ENCODE measurements around the gene WNT6. TPM values are rescaled to one million over a fixed set of nuclear protein-coding genes. Genes with fewer than 3 reads are reported as not detected.

WNT6 gene
- total RNA-seq, 1 donor from 2014 or later, result not detected

DNA sequence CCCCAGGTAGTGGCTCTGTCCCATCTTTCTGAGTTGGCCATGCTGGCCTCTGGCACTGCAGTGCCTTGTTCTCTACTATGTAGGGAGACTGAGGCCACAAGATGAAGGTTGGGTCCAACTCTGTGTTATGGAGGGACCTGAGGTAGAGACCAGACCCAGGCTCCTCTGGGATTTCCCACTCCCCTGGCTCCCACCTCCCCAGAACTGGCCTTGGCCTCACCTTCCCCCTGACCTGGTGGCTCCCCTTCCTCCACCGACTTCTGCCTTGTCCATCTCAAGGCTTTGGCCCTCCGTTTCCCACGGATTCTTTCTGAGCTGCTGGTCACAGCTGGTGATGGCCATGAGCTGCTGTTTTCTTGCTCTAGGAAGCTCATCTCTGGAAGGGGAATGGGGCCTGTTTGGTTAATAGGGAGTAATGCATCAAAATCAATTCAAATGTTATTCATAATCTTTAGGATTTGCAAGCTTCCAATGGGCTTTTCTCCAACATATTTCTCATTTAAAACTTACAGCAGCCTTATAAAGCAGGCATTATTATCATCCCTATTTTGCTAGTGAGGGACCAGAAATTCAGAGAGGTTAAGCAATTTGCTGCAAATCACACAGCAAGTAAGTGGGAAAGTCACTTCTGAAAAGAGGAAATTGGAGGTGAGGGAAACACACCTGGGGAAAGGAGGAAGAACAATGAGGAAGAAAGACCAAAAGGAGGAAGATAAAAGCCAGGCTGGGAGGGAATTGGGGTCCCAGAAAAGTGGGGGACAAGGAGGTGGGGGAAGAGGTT, 28.9 kb upstream of the WNT6 start:
- intact Hi-C loops (cut with DNase I), result no loop called here
- TF ChIP-seq, protein P1, sequence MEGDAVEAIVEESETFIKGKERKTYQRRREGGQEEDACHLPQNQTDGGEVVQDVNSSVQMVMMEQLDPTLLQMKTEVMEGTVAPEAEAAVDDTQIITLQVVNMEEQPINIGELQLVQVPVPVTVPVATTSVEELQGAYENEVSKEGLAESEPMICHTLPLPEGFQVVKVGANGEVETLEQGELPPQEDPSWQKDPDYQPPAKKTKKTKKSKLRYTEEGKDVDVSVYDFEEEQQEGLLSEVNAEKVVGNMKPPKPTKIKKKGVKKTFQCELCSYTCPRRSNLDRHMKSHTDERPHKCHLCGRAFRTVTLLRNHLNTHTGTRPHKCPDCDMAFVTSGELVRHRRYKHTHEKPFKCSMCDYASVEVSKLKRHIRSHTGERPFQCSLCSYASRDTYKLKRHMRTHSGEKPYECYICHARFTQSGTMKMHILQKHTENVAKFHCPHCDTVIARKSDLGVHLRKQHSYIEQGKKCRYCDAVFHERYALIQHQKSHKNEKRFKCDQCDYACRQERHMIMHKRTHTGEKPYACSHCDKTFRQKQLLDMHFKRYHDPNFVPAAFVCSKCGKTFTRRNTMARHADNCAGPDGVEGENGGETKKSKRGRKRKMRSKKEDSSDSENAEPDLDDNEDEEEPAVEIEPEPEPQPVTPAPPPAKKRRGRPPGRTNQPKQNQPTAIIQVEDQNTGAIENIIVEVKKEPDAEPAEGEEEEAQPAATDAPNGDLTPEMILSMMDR (IDR thresholded peaks at IDR 0.05), result no peak
- Histone ChIP-seq H3K4me1 (no peaks in the 10 kb centered on the region), H3K27ac (no peak overlapping the region), H3K27me3 (no peaks in the 10 kb centered on the region), H3K36me3 (no peaks in the 10 kb centered on the region), H3K4me3 (no peak overlapping the region), H3K9me3 (no peaks in the 10 kb centered on the region)
- ATAC-seq (no peak), DNase-seq (no peak)

DNA sequence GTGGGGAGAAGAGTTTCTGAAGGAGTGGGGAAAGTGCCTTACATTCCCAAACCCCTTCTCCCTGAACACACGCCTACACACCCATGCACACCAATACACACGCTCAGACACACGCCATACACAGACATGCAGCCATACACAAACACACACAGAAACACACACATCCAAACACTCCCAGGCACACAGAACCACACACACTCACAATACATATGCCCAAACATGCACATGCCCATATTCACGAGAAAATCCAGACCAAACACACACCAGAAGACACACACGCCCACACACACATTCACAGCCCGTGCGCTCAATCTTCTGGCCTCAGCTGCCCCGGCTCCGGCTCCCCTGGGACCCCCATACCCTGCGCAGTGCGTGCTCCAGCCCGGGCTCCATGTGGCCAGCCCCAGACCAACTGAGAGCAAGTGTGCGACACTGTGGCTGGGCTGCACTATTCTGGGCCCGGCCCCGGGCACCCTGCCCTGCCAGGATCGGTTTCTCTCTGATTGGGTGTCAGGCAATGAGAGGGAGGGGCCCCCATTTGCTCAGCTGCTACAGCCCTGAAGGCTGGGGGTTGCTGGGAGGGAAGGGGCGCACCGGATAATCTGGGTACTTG, 28.1 kb upstream of the WNT6 start, which contains the start of gene PRKAG3:
Gene PRKAG3, minus strand, starts transcription at position 426 of the 613 bp plus-strand sequence.
- Histone ChIP-seq H3K4me1 (no peaks in the 10 kb centered on the region), H3K27me3 (no peaks in the 10 kb centered on the region), H3K36me3 (no peaks in the 10 kb centered on the region), H3K27ac (no peak within 1 kb of the TSS), H3K9me3 (no peaks in the 10 kb centered on the region), H3K4me3 (no peak within 1 kb of the TSS)
- intact Hi-C loops (cut with DNase I), result no loop called here
- TF ChIP-seq, protein P1 (IDR thresholded peaks at IDR 0.05), result no peak
- ATAC-seq (no peak), DNase-seq (no peak)

DNA sequence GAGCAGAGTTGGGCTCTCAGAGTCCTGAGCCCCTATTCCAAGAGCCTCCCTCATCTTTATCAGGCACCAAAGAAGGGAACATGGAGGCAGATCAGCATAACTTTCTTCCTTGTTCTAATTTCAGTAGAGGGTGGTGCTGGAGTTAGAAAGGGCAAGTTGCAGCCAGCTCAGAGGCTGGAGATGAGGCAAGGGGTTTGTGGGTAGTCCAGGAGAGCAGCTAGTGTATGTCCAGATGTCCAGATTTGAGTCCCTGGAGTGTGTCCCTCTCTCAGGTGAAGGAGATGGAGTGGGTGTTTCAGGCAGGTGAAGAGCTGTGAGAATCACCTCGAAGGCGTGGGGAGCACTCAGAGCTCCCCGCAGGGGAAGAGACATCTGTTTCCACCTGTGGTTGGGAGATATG, 27.5 kb upstream of the WNT6 start:
- no peak for DNase-seq
- no peak overlapping the region for H3K27ac ChIP-seq
- H3K9me3 ChIP-seq, result no peaks in the 10 kb centered on the region
- TF ChIP-seq, protein P1 (IDR thresholded peaks at IDR 0.05), result no peak
- intact Hi-C loops (cut with DNase I), result no loop called here
- no peak overlapping the region for H3K4me3 ChIP-seq
- no peaks in the 10 kb centered on the region for H3K4me1 ChIP-seq
- no peaks in the 10 kb centered on the region for H3K27me3 ChIP-seq
- ATAC-seq, result no peak
- no peaks in the 10 kb centered on the region for H3K36me3 ChIP-seq

DNA sequence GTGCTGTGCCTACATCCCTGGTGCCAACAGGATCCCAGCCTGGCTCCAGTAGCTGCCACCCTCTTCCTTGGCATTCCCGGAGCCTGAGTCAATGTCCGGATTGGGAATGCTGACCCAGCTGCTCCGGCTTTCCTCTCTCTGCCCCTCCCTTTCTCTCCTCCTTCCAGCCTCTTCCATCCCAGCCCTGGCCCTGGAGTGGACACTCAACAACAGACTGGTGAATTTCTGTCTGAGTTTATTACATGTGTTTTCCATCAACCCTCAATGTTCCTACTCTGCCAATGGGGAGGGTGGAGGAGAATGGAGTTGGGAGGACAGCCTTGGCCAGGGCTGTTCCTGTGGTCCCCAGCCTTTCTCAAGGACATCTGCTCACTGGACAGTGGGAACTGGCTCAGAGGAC, 27.1 kb upstream of the WNT6 start:
- H3K4me3 ChIP-seq, result no peak overlapping the region
- TF ChIP-seq, protein P1 (IDR thresholded peaks at IDR 0.05), result no peak
- H3K27ac ChIP-seq, result no peak overlapping the region
- ATAC-seq, result peak; percentile 6
- no peaks in the 10 kb centered on the region for H3K9me3 ChIP-seq
- DNase-seq, result no peak
- no peaks in the 10 kb centered on the region for H3K27me3 ChIP-seq
- intact Hi-C loops (cut with DNase I), result no loop called here
- no peaks in the 10 kb centered on the region for H3K36me3 ChIP-seq
- H3K4me1 ChIP-seq, result no peaks in the 10 kb centered on the region

DNA sequence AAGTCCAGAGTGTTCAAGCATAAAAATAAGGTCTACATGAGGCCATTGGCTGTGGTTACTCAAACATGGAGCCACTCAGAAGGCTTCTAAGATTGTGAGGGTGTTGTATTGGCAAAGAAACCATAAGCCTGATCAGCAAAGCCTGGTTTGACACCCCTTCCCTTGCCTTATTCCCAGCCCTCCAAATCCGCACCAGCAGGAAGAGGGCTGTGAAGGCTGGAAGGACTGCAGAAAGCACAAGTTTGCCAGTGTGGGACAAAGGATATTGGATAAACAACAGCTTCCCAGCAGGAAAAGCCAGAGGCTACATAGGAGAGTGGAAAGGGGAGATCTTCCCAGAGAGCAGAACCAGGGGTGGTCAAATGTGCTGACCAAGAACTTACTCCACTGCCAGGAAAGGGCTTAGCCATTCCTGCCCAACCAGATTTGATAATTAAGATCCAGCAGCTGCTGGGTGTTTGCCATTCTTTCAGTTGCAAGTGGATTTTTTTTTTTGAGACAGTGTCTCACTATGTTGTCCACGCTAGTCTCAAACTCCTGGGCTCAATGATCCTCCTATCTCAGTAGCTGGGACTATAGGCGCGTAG, 26.5 kb upstream of the WNT6 start:
- no peak for DNase-seq
- intact Hi-C loops (cut with DNase I), result no loop called here
- TF ChIP-seq, protein P1 (IDR thresholded peaks at IDR 0.05), result no peak
- no peaks in the 10 kb centered on the region for H3K27me3 ChIP-seq
- no peak overlapping the region for H3K4me3 ChIP-seq
- H3K27ac ChIP-seq, result no peak overlapping the region
- H3K9me3 ChIP-seq, result no peaks in the 10 kb centered on the region
- H3K36me3 ChIP-seq, result no peaks in the 10 kb centered on the region
- ATAC-seq, result no peak
- no peaks in the 10 kb centered on the region for H3K4me1 ChIP-seq

Measured in upper lobe of right lung (tissue), 1 donor.